Panc1 (cell line): ENCODE results near the gene TGM1. TPM values are rescaled to one million over a fixed set of nuclear protein-coding genes. Genes with fewer than 3 reads are reported as not detected.

Source experiments
- ATAC-seq: fragments of 200-7000 bp; cut with Tn5 transposase; 2 replicates; pipeline ENCODE4 v1.9.1; 2020; ENCODE audit warnings: mild to moderate bottlenecking, moderate library complexity
- BruUV-seq: library from RNA; stranded (reverse); fragments of 400-500 nt; replicated peaks from 2 replicates; lab custom pipeline; 2021; lab: Mats Ljungman, UMichigan
- CTCF ChIA-PET: fragments of 300-600 bp; sonication (Branson Sonifier 250); formaldehyde crosslinking; loops from one replicate; lab custom pipeline; 2022; ENCODE audit warnings: antibody characterized with exemption; lab: Charles Lee
- POLR2A ChIA-PET: fragments of 300-600 bp; sonication (Branson Sonifier 250); formaldehyde crosslinking; loops from one replicate; lab custom pipeline; 2022; ENCODE audit warnings: antibody characterized with exemption; lab: Charles Lee
- DNase-seq: peaks from one replicate; pipeline ENCODE4 v3.0.0-alpha.2; 2010; ENCODE audit warnings: low read depth, low spot score
- H3K27ac ChIP-seq: 2 replicates; pipeline ENCODE4 v1.5.1; 2011; ENCODE audit warnings: mild to moderate bottlenecking, low read length, inconsistent platforms
- H3K27me3 ChIP-seq: fragments of 200-500 bp; sonication (Bioruptor generic); 2 replicates; pipeline ENCODE4 v1.6.0; 2014; ENCODE audit warnings: low read length, inconsistent platforms; ENCODE audit not compliant: control insufficient read depth, insufficient read depth
- H3K36me3 ChIP-seq: fragments of 200-500 bp; sonication (Bioruptor generic); 2 replicates; pipeline ENCODE4 v1.5.1; 2014; ENCODE audit warnings: inconsistent platforms, mild to moderate bottlenecking, low read length, moderate library complexity; ENCODE audit not compliant: control insufficient read depth, insufficient read depth
- H3K4me1 ChIP-seq: 2 replicates; pipeline ENCODE4 v1.5.1; 2011; ENCODE audit warnings: inconsistent platforms, mild to moderate bottlenecking, low read length, moderate library complexity; ENCODE audit not compliant: control insufficient read depth, insufficient read depth
- H3K4me3 ChIP-seq, 2 experiments: 2 replicates each; pipeline ENCODE4 v1.5.1; 2011 to 2012; ENCODE audit warnings: low read depth in 2 of 2, low read length in 2 of 2, mild to moderate bottlenecking in 2 of 2, inconsistent platforms in 1 of 2, moderate library complexity in 1 of 2
- H3K9me3 ChIP-seq: fragments of 200-500 bp; sonication (Bioruptor generic); 2 replicates; pipeline ENCODE4 v1.5.1; 2014; ENCODE audit warnings: low read depth, mild to moderate bottlenecking, inconsistent platforms, low read length, moderate library complexity; ENCODE audit not compliant: control insufficient read depth, insufficient read depth
- CTCF ChIP-seq: fragments of 450-650 bp; IDR thresholded peaks from 2 replicates; pipeline ENCODE4 v1.5.1; 2017; ENCODE audit warnings: mild to moderate bottlenecking
- POLR2AphosphoS5 ChIP-seq: IDR thresholded peaks from 2 replicates; pipeline ENCODE4 v1.6.1; 2012; ENCODE audit warnings: mild to moderate bottlenecking, low read depth, low read length, moderate library complexity
- REST ChIP-seq, 2 experiments: IDR thresholded peaks; 2 replicates each; pipeline ENCODE4 v1.6.1; 2011 to 2012; ENCODE audit warnings: low read depth in 2 of 2, control low read depth in 1 of 2, low read length in 1 of 2, mild to moderate bottlenecking in 1 of 2, moderate library complexity in 1 of 2; ENCODE audit not compliant: insufficient read depth in 1 of 2
- TCF7L2 ChIP-seq: IDR thresholded peaks from 2 replicates; pipeline ENCODE4 v1.6.1; 2011; ENCODE audit warnings: mild to moderate bottlenecking, low read depth, low read length, inconsistent platforms
- in situ Hi-C: cut with HindIII; loops from 2 replicates; pipeline ENCODE4 v1.10.0; 2016; ENCODE audit warnings: low sequenced_read_pairs, low pct_unique_long_range_greater_than_20kb
- intact Hi-C: fragments of 100-400 bp; cut with micrococcal nuclease; formaldehyde crosslinking; loops from one replicate; pipeline ENCODE4 v1.10.0; 2022; ENCODE audit not compliant: unreplicated experiment
- total RNA-seq: library from RNA; stranded (reverse); gene quantifications from one replicate; pipeline ENCODE4 v1.2.1, GENCODE V29; 2021; ENCODE audit not compliant: unreplicated experiment

TGM1 gene
- total RNA-seq, 1 experiment from 2014 or later, result 2.3 TPM

GRCh38 chr14:24238527-24239037 is 24.4 kb downstream of the TGM1 start:
- in situ Hi-C loops, result no loop called here
- DNase-seq, result no peak
- intact Hi-C loops, result no loop called here
- BruUV-seq, result no TSS peak
- Histone ChIP-seq H3K4me1 (peaks cover 24% of the 10 kb centered on the region), H3K27ac (no peak overlapping the region), H3K36me3 (peaks cover 8% of the 10 kb centered on the region), H3K27me3 (no peaks in the 10 kb centered on the region), H3K9me3 (no peaks in the 10 kb centered on the region), H3K4me3 (no peak overlapping the region)
- ATAC-seq, result no peak
- TF ChIP-seq CTCF (no peak), TCF7L2 (no peak)
- CTCF ChIA-PET, result no interaction called here
- POLR2A ChIA-PET, result no interaction called here

GRCh38 chr14:24238123-24238522 is 24.9 kb downstream of the TGM1 start:
- Histone ChIP-seq H3K4me3 (no peak overlapping the region), H3K4me1 (peaks cover 26% of the 10 kb centered on the region), H3K27ac (no peak overlapping the region), H3K36me3 (peaks cover 8% of the 10 kb centered on the region), H3K27me3 (no peaks in the 10 kb centered on the region), H3K9me3 (no peaks in the 10 kb centered on the region)
- BruUV-seq, result no TSS peak
- in situ Hi-C loops (no loop called here), intact Hi-C loops (no loop called here)
- ChIA-PET CTCF (no interaction called here), POLR2A (interaction anchor here (0.5 kb wide), 1 partner anchor 194 kb away, joined by 5 read pairs; no protein-coding TSS in a partner anchor)
- DNase-seq, result no peak
- no peak for TF ChIP-seq CTCF
- TF ChIP-seq POLR2AphosphoS5, result no peak
- TF ChIP-seq REST (IDR thresholded peaks at IDR 0.05; ENCODE audit: insufficient read depth in 1 of 2, low read depth in 2 of 2, low read length in 1 of 2), result no peak
- TF ChIP-seq TCF7L2, result no peak
- no peak for ATAC-seq
